ENCODE data around the gene ALX3.

Gene ALX3

DNA sequence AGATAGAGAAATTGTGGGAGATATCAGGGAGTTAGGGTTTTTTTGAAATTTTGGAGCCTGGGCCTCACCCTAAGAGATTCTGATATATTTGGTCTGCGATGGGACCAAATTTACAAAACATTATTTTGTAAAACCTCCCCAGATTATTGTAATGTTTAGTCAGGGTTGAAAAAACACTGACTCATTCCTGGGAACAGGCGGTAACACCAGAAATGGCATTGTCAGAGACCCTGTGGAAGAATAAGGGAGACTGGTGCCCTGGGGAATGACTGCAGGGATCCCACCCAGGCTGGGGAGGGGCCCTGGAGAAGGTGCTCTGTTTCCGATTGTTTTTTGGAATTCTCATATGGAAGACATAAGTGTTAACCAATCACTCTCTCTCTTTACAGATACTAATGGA, 49.2 kb downstream of the ALX3 start:
- intact Hi-C loops (cut with DNase I), result no loop called here
- DNase-seq, result no peak

DNA sequence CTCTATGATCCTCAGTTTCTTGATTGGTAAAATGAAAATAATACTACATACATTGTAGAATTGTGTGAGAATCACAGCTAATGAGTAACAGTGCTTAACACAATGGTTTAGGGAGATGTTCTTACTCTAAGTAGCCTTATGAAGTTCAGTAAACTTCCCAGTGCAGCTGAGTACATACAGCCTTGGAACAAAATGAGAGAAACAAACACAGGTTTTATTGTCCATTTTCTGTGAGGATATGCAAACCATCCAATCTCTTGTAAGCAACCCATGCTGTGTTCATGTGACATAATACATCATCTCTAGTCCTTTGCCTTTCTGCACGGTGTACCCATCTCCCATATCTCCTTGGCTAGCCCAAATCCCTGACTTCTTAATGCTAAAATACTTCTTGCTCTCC, 50.7 kb downstream of the ALX3 start:
- intact Hi-C loops (cut with DNase I), result no loop called here
- no peak for DNase-seq

DNA sequence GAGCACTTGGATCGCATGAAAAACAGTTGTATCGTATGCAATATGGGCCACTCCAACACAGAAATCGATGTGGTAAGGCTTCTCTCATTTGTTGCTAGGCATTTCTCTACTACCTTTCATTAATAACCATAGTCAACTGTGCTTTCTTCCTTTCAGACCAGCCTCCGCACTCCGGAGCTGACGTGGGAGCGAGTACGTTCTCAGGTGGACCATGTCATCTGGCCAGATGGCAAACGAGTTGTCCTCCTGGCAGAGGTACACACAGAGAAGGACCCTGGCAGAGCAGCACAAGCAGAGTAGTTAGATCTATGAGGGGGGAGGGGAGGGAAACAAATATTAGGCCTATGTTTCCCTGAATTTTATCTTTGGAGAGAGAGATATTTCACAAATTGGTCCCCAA, 52.1 kb downstream of the ALX3 start:
- no peak for DNase-seq
- intact Hi-C loops (cut with DNase I), result no loop called here

DNA sequence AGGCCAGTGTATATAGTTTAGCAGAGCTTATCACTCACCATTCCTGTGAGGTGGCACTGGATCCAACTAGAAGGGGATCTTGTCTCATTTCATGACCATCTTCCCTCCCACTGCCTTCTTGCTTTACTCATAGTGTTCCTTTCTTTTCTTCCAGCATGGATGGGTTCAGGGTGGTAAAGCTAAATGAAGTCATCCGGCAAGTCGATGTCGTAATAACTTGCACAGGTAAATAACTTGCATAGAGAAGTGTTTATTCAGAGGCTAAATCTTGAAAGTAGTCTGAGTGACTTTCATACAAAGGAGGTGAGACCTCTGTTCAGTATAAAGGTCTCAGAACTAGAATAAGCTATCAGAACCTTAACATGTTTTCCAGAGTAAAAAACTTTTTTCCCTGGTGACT, 52.7 kb downstream of the ALX3 start:
- no peak for DNase-seq
- intact Hi-C loops (cut with DNase I), result no loop called here

DNA sequence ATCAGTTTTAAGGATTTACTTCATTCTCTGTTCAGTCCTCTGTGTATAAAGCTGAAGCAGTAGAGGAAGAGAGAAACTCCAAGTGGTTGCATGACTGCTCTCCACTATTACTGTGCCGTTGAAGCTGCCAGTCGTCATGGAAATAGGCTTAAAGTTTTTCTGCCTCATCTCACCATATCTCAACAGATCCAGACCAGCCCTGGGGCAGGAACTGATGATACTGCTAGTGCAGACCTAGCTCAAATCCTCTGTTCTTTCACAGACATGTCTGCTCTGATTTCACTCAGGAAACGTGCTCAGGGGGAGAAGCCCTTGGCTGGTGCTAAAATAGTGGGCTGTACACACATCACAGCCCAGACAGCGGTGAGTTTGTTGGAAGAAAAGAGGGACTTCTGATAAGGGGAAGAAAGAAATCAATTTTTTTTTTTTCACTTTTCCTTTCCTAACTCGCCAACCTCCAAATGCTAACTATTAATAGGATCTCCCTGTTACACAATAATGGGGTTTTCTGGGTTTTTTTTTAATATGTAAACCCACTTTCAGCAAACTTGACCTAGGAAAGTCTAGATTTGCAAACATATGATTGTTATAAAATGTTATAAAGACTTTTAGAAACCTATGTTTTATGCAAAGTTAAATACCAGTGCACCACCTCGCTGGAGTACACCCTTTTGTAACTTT, 58.2 kb downstream of the ALX3 start:
- intact Hi-C loops (cut with DNase I), result no loop called here
- DNase-seq, result no peak

DNA sequence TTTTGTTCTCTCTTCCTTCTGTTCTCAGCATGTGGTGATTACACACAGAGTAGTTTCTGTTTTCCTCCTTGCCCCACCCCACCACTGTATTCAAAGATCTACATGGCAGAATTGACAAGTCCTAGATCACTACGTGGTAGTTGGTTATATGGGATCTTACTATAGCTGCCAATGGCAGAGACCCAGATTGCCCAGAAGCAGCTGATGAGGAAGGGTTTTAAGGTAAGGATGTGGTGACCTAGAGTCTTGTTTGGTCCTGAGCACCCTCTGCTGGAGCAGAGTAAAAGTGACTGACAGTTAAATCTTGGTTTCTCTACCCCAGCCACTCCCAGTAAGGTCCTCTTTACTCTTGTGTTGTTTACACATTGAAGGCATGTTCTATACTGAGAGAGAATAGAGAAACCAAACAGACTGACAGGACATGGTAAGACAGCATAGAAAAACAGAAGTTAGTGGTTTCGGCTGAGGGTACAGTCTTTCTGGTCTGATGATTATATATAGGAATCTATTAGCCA, 58.9 kb downstream of the ALX3 start:
- intact Hi-C loops (cut with DNase I), result no loop called here
- DNase-seq, result peak in 15 of 42 donors; percentile 11 to 49 (median 38)

All from head of caudate nucleus (tissue), 42 donors.